HCT116 (cell line): ENCODE results near the gene LACTB. TPM values are rescaled to one million over a fixed set of nuclear protein-coding genes. Genes with fewer than 3 reads are reported as not detected.

ENCODE experiments used
- ATAC-seq: fragments of 200-7000 bp; cut with Tn5 transposase; 2 replicates; pipeline ENCODE4 v1.9.1; 2020; ENCODE audit warnings: mild to moderate bottlenecking, moderate library complexity
- BruUV-seq: library from RNA; stranded (reverse); fragments of 400-500 nt; replicated peaks from 2 replicates; lab custom pipeline; 2021; lab: Mats Ljungman, UMichigan
- CTCF ChIA-PET: fragments of 300-600 bp; sonication (Branson Sonifier 250); formaldehyde crosslinking; loops from one replicate; lab custom pipeline; 2021; ENCODE audit warnings: antibody characterized with exemption; lab: Charles Lee
- POLR2A ChIA-PET: fragments of 300-600, 350-600 bp; sonication (Branson Sonifier 250); formaldehyde crosslinking; loops from one replicate; lab custom pipeline; 2021; ENCODE audit warnings: antibody characterized with exemption; lab: Charles Lee
- RAD21 ChIA-PET, 2 experiments: fragments of 300-600 bp; sonication (Branson Sonifier 250); formaldehyde crosslinking; loops; one replicate each; lab custom pipeline; 2023; ENCODE audit warnings: low total read pairs in 2 of 2; ENCODE audit not compliant: uncharacterized antibody in 2 of 2, unreplicated experiment in 2 of 2, low non-redundant PET in 1 of 2; lab: Charles Lee
- DNase-seq: peaks from one replicate; pipeline ENCODE4 v3.0.0-alpha.2; 2010; ENCODE audit warnings: low read depth, low spot score
- H2AFZ ChIP-seq: fragments of 200-600 bp; shearing (Covaris generic), sonication (generic); 2 replicates; pipeline ENCODE4 v1.6.1; 2017; ENCODE audit warnings: low read depth, mixed run types, mixed read lengths, antibody characterized with exemption, low read length; ENCODE audit not compliant: poor library complexity, severe bottlenecking
- H3K27ac ChIP-seq: 2 replicates; pipeline ENCODE4 v1.5.1; 2012; ENCODE audit warnings: low read depth, low read length
- H3K27me3 ChIP-seq: fragments of 200-600 bp; sonication (generic); 2 replicates; pipeline ENCODE4 v1.6.1; 2016; ENCODE audit warnings: mixed run types, low read length, mixed read lengths; ENCODE audit not compliant: insufficient read depth
- H3K36me3 ChIP-seq, 2 experiments: fragments of 200-500 bp in 1 of 2; fragments of 200-600 bp in 1 of 2; sonication (Bioruptor generic) in 1 of 2; sonication (generic) in 1 of 2; 2 replicates each; pipeline versions ENCODE4 v1.5.1 to v1.6.1; 2014 to 2016; ENCODE audit warnings: low read length in 2 of 2, inconsistent platforms in 1 of 2, mixed read lengths in 1 of 2, mixed run types in 1 of 2; ENCODE audit not compliant: insufficient read depth in 2 of 2, control insufficient read depth in 1 of 2
- H3K4me1 ChIP-seq, 2 experiments: fragments of 200-600 bp in 1 of 2; sonication (generic) in 1 of 2; 2 replicates each; pipeline versions ENCODE4 v1.5.1 to v1.6.1; 2012 to 2017; ENCODE audit warnings: low read length in 2 of 2, inconsistent platforms in 1 of 2, mild to moderate bottlenecking in 1 of 2, mixed read lengths in 1 of 2, mixed run types in 1 of 2, moderate library complexity in 1 of 2; ENCODE audit not compliant: insufficient read depth in 2 of 2, control insufficient read depth in 1 of 2
- H3K4me2 ChIP-seq: fragments of 200-600 bp; sonication (generic); 2 replicates; pipeline ENCODE4 v1.6.1; 2017; ENCODE audit warnings: mixed run types, low read length, mixed read lengths
- H3K4me3 ChIP-seq, 2 experiments: fragments of 200-600 bp in 1 of 2; sonication (generic) in 1 of 2; replicated peaks in 1 of 2; 2 replicates each; pipeline ENCODE4 v1.5.1; 2011 to 2016; ENCODE audit warnings: low read length in 2 of 2, control low read depth in 1 of 2, low read depth in 1 of 2, mild to moderate bottlenecking in 1 of 2, mixed read lengths in 1 of 2, mixed run types in 1 of 2
- H3K79me2 ChIP-seq: fragments of 200-600 bp; sonication (generic); 2 replicates; pipeline ENCODE4 v1.6.1; 2017; ENCODE audit warnings: mild to moderate bottlenecking, mixed run types, low read length, moderate library complexity, mixed read lengths; ENCODE audit not compliant: insufficient read depth
- H3K9ac ChIP-seq: fragments of 200-600 bp; sonication (generic); 2 replicates; pipeline ENCODE4 v1.6.1; 2016; ENCODE audit warnings: low read length, mixed read lengths
- H3K9me2 ChIP-seq: fragments of 200-600 bp; sonication (generic), shearing (Covaris generic); 2 replicates; pipeline ENCODE4 v1.6.1; 2017; ENCODE audit warnings: mixed run types, mild to moderate bottlenecking, moderate library complexity; ENCODE audit not compliant: insufficient read depth
- H3K9me3 ChIP-seq, 2 experiments: fragments of 200-500 bp in 1 of 2; fragments of 200-600 bp in 1 of 2; sonication (Bioruptor generic) in 1 of 2; sonication (generic) in 1 of 2; 2 replicates each; pipeline ENCODE4 v1.6.1; 2014 to 2017; ENCODE audit warnings: low read length in 2 of 2, mixed read lengths in 2 of 2, inconsistent platforms in 1 of 2, low read depth in 1 of 2, mild to moderate bottlenecking in 1 of 2, mixed run types in 1 of 2, moderate library complexity in 1 of 2; ENCODE audit not compliant: control insufficient read depth in 1 of 2, insufficient read depth in 1 of 2
- H4K20me1 ChIP-seq: fragments of 200-600 bp; sonication (generic), shearing (Covaris generic); 2 replicates; pipeline ENCODE4 v1.6.1; 2017; ENCODE audit warnings: mixed run types, mild to moderate bottlenecking, moderate library complexity; ENCODE audit not compliant: insufficient read depth
- CBX3 ChIP-seq: IDR thresholded peaks from 2 replicates; pipeline ENCODE4 v1.6.1; 2012; ENCODE audit warnings: low read depth
- ELF1 ChIP-seq: IDR thresholded peaks from 2 replicates; pipeline ENCODE4 v1.6.1; 2012; ENCODE audit warnings: low read depth, borderline replicate concordance
- JUND ChIP-seq: IDR thresholded peaks from 2 replicates; pipeline ENCODE4 v1.6.1; 2012
- MAX ChIP-seq: IDR thresholded peaks from 2 replicates; pipeline ENCODE4 v1.6.1; 2012
- POLR2AphosphoS5 ChIP-seq: IDR thresholded peaks from 2 replicates; pipeline ENCODE4 v1.6.1; 2011; ENCODE audit warnings: mild to moderate bottlenecking, low read depth, low read length, moderate library complexity
- SIN3A ChIP-seq: IDR thresholded peaks from 2 replicates; pipeline ENCODE4 v1.6.1; 2012; ENCODE audit warnings: low read depth
- SP1 ChIP-seq: IDR thresholded peaks from 2 replicates; pipeline ENCODE4 v1.6.1; 2012; ENCODE audit warnings: low read depth
- SRF ChIP-seq: IDR thresholded peaks from 2 replicates; pipeline ENCODE4 v1.6.1; 2012; ENCODE audit warnings: low read depth
- YY1 ChIP-seq: IDR thresholded peaks from 2 replicates; pipeline ENCODE4 v1.6.1; 2011; ENCODE audit warnings: low read length, low read depth, moderate library complexity, mild to moderate bottlenecking; ENCODE audit not compliant: insufficient replicate concordance; ENCODE audit errors: extremely low read depth
- ZBTB33 ChIP-seq: IDR thresholded peaks from 2 replicates; pipeline ENCODE4 v1.6.1; 2011; ENCODE audit warnings: mild to moderate bottlenecking, low read length, moderate library complexity; ENCODE audit not compliant: insufficient replicate concordance; ENCODE audit errors: extremely low read depth
- ZNF274 ChIP-seq: fragments of 200-500 bp; sonication (Bioruptor generic); IDR thresholded peaks from 2 replicates; pipeline ENCODE4 v1.6.1; 2014; ENCODE audit warnings: mild to moderate bottlenecking, low read depth, low read length, inconsistent platforms
- intact Hi-C: fragments of 100-400 bp; cut with micrococcal nuclease; formaldehyde crosslinking; loops from 2 replicates; pipeline ENCODE4 v1.10.0; 2022
- total RNA-seq: library from RNA; stranded (reverse); gene quantifications from one replicate; pipeline ENCODE4 v1.2.1, GENCODE V29; 2021; ENCODE audit not compliant: unreplicated experiment

LACTB gene
- total RNA-seq, 1 experiment from 2014 or later, result 7.6 TPM

- Histone ChIP-seq H4K20me1 (no peaks in the 10 kb centered on the region), H3K79me2 (no peaks in the 10 kb centered on the region), H3K4me1 (no peaks in the 10 kb centered on the region; a peak in 1 of 4 replicates), H3K9me2 (no peaks in the 10 kb centered on the region), H3K4me2 (no peak overlapping the region), H3K9ac (no peak overlapping the region), H3K9me3 (no peaks in the 10 kb centered on the region), H3K27me3 (no peaks in the 10 kb centered on the region), H3K4me3 (no peak overlapping the region), H2AFZ (no peak overlapping the region), H3K27ac (no peak overlapping the region), H3K36me3 (no peaks in the 10 kb centered on the region)
- RAD21 ChIA-PET, result no interaction called here
- no peak for DNase-seq
- POLR2A ChIA-PET, result no interaction called here
- no TSS peak for BruUV-seq
- ATAC-seq, result no peak
- intact Hi-C loops, result no loop called here
- TF ChIP-seq SRF (no peak), JUND (no peak), ZBTB33 (no peak), CBX3 (no peak), SP1 (no peak), ZNF274 (no peak), POLR2AphosphoS5 (no peak), MAX (no peak), ELF1 (no peak), YY1 (no peak), SIN3A (no peak)
- CTCF ChIA-PET, result interaction anchor here (3.6 kb wide), 1 partner anchor 40 kb away, joined by 18 read pairs; no protein-coding TSS in a partner anchor
Observed at GRCh38 chr15:63088533-63089245, 33.0 kb upstream of the LACTB start.
